Psoas muscle (tissue), 8 donors: ENCODE measurements around the gene WDR44. TPM values are rescaled to one million over a fixed set of nuclear protein-coding genes. Genes with fewer than 3 reads are reported as not detected.
"Not testable (repeated sequence)": the region's sequence is repeated elsewhere in the genome, so short reads cannot be mapped to it uniquely, and the experiment has no call there.

Experiments
- ATAC-seq, 4 donors: fragments of 200-7000 bp; cut with Tn5 transposase; one replicate each; pipeline ENCODE4 v1.9.1; 2020; ENCODE audit warnings: moderate library complexity in 3 of 4, mild to moderate bottlenecking in 2 of 4
- DNase-seq, 2 donors: peaks; one replicate each; pipeline ENCODE4 v3.0.0-alpha.2; 2020
- H3K27ac ChIP-seq: fragments of 200-600 bp; one replicate; pipeline ENCODE4 v1.8.0; 2022
- H3K27me3 ChIP-seq, 3 donors: fragments of 200-600 bp in 1 of 3; one replicate each; pipeline versions ENCODE4 v1.6.1 to v1.8.0; 2013 to 2022; ENCODE audit warnings: low read length in 2 of 3, mild to moderate bottlenecking in 2 of 3, moderate library complexity in 1 of 3; ENCODE audit not compliant: insufficient read depth in 3 of 3
- H3K36me3 ChIP-seq, 2 donors: fragments of 200-600 bp in 1 of 2; one replicate each; pipeline versions ENCODE4 v1.6.1 to v1.8.0; 2013 to 2022; ENCODE audit warnings: low read depth in 1 of 2, mild to moderate bottlenecking in 1 of 2, moderate library complexity in 1 of 2; ENCODE audit not compliant: insufficient read depth in 1 of 2
- H3K4me1 ChIP-seq: fragments of 200-600 bp; one replicate; pipeline ENCODE4 v1.8.0; 2022
- H3K4me3 ChIP-seq: fragments of 200-600 bp; one replicate; pipeline ENCODE4 v1.8.0; 2022; ENCODE audit warnings: mild to moderate bottlenecking
- H3K9me3 ChIP-seq: fragments of 200-600 bp; one replicate; pipeline ENCODE4 v1.8.0; 2022
- WGBS, 3 donors: extraction: QIAGEN DNeasy Blood & Tissue Kit; methylation state at CpG; one replicate each; pipeline versions ENCODE4 v1.1.6 to v1.1.7; 2013; 5-methylcytosine and 5-hydroxymethylcytosine counted together
- intact Hi-C, 2 donors: fragments of 100-400 bp; cut with DNase I; formaldehyde crosslinking; loops; one replicate each; pipeline versions ENCODE4 v1.11.0 to v1.14.2; 2022
- long read RNA-seq, 2 donors: library from polyadenylated mRNA; unstranded; transcript quantifications; one replicate each; pipeline ENCODE4 v2.0.0, GENCODE V29; 2021
- polyA plus RNA-seq, 3 donors: library from polyadenylated mRNA; stranded (reverse); fragments of 200-250 nt; gene quantifications; one replicate each; pipeline ENCODE4 v1.2.3, GENCODE V29; 2013
- total RNA-seq, 4 donors: library from RNA; stranded (reverse); fragmentation: NEBNext Ultra II Directional in 2 of 4; extraction: Animal tissue kit (Norgen Biotek cat#: 25700) in 2 of 4; gene quantifications; one replicate each; pipeline versions ENCODE4 v1.2.1 to v1.2.4, GENCODE V29; 2021 to 2023
- TF ChIP-seq, protein P1 (sequence below): fragments of 200-600 bp; IDR thresholded peaks from one replicate; pipeline ENCODE4 v1.8.0; 2022; ENCODE audit warnings: antibody characterized with exemption
- donor health status: healthy with polysubstance abuse.
- donor health status: DM: no; HTN: no; CAD: no; lungs with moderate emphysema.
- donor health status: Bipolar disorder and iron deficiency.
- donor health status: healthy.
- donor health status: DM: yes; HTN: yes; CAD: no.
- donor health status: DM: no; HTN: no; CAD: no.
- donor health status: DM: no; HTN: no; CAD: no.
- donor health status: DM: yes; HTN: yes; CAD: no.

Gene WDR44
- total RNA-seq (10 to 100 TPM in 3 of 4 donors, 1 to 10 TPM in 1; 8.1 to 13.1 (median 12.1) TPM), polyA plus RNA-seq (1 to 10 TPM; 4.4 to 9.6 (median 5.1) TPM)
- long read RNA-seq, donor 1, full-length matches to known transcripts: 2 of 4 reads
- long read RNA-seq, donor 1, partial matches to known transcripts: 2 of 4 reads
- long read RNA-seq, donor 1, other reads (novel, unspliced or antisense): 0 of 4 reads
- long read RNA-seq, donor 2, full-length matches to known transcripts: 10 of 17 reads
- long read RNA-seq, donor 2, partial matches to known transcripts: 7 of 17 reads
- long read RNA-seq, donor 2, other reads (novel, unspliced or antisense): 0 of 17 reads

DNA sequence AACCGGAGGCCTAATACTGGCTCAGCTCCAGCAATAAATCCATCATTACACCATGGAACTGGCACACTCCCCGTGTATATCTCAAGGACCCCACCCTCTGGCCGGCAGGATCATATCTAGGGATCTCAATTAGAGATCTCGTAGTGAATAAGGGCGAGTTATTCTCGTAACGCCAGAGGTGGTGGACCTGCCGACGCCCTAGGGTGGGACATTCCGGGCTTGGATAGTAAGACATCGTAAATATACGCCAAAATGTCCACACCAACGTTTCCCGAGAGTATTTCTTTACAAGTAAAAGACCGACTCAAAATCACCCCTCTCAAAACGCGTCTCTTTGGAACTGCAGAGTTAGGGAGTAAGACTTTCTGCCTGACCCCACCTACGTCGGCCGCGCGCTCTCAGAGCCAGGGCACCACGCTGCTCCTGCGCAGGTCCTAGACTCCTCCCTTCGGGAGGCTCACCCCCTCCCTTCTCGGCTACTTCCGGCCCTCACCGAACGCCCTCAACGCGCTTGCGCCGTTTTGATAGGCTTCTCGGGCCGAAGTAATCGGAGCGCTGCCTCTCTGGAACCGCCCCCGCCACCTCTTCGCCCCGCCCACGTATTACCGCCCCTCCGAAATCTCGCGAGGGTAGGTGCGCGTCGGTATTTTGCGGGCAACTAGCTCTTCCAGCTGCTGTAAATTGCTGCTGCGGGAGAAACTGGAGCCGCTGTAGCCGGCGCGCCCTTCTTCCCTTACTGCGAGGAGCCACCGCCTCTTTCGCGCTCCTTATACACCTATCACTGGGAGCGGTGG lies at the start of gene WDR44:
Gene WDR44, plus strand, starts transcription at position 643 of the 794 bp plus-strand sequence. CDS start 398 bp downstream, outside the sequence.
- WGBS, 3 donors: 0 to 32% (median 0%) methylated on average over 49 to 60 of the region's 60 CpGs
- Histone ChIP-seq H3K4me1 (peaks cover 5% of the 10 kb centered on the region), H3K27me3 (no peaks in the 10 kb centered on the region), H3K4me3 (peak within 1 kb of the TSS; percentile 74), H3K9me3 (no peaks in the 10 kb centered on the region), H3K27ac (peak within 1 kb of the TSS; percentile 88), H3K36me3 (no peaks in the 10 kb centered on the region)
- intact Hi-C loops: loop anchor here in 1 of 2 donors (5.0 kb wide), 1 partner anchor 382 kb away; the partner anchor contains the start of gene IL13RA1
- peak; percentile 92 to 97 for DNase-seq
- TF ChIP-seq, protein P1, sequence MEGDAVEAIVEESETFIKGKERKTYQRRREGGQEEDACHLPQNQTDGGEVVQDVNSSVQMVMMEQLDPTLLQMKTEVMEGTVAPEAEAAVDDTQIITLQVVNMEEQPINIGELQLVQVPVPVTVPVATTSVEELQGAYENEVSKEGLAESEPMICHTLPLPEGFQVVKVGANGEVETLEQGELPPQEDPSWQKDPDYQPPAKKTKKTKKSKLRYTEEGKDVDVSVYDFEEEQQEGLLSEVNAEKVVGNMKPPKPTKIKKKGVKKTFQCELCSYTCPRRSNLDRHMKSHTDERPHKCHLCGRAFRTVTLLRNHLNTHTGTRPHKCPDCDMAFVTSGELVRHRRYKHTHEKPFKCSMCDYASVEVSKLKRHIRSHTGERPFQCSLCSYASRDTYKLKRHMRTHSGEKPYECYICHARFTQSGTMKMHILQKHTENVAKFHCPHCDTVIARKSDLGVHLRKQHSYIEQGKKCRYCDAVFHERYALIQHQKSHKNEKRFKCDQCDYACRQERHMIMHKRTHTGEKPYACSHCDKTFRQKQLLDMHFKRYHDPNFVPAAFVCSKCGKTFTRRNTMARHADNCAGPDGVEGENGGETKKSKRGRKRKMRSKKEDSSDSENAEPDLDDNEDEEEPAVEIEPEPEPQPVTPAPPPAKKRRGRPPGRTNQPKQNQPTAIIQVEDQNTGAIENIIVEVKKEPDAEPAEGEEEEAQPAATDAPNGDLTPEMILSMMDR: no peak
- peak; percentile 95 to 98 (median 96) for ATAC-seq

GRCh38 chrX:118305827-118306226 lies 40.1 kb upstream of the WDR44 start:
- DNase-seq, H3K4me3 ChIP-seq, H3K27ac ChIP-seq, H3K36me3 ChIP-seq, H3K4me1 ChIP-seq, ATAC-seq, intact Hi-C loops, H3K27me3 ChIP-seq: not testable (repeated sequence)
- H3K9me3 ChIP-seq: peaks cover 15% of the 10 kb centered on the region
- WGBS, 3 donors: 83 to 91% (median 88%) methylated on average over 2 of the region's 2 CpGs

DNA sequence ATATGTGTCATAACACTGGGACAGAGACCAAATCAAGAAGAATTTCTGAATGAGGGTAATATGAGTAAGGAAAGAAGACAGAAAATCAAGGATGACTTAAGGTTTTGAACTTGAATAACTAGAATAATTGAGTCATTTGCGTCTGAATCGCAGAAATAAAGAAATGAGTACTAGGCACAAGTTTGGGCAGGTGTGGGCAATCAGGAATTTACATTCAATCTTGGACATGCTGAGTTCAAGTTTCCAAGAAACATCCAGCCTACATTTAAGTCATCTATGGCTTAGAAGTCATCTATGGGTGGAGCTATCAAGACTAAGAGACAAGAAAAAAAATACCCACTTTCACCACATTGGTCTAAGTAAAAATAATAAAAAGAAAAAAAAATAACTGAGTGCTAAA lies 30.4 kb upstream of the WDR44 start:
- Histone ChIP-seq H3K36me3 (no peaks in the 10 kb centered on the region), H3K9me3 (no peaks in the 10 kb centered on the region), H3K4me3 (no peak overlapping the region), H3K27me3 (no peaks in the 10 kb centered on the region), H3K4me1 (no peaks in the 10 kb centered on the region), H3K27ac (no peak overlapping the region)
- TF ChIP-seq, protein P1: no peak
- intact Hi-C loops: no loop called here
- ATAC-seq (no peak), DNase-seq (no peak)
- WGBS, 3 donors: 54 to 96% (median 89%) methylated on average over 2 of the region's 2 CpGs

GRCh38 chrX:118324588-118324987 lies 21.3 kb upstream of the WDR44 start:
- no peaks in the 10 kb centered on the region for H3K36me3 ChIP-seq
- H3K27me3 ChIP-seq: no peaks in the 10 kb centered on the region
- no peak for ATAC-seq
- no peak overlapping the region for H3K4me3 ChIP-seq
- no peak overlapping the region for H3K27ac ChIP-seq
- TF ChIP-seq, protein P1: no peak
- intact Hi-C loops: no loop called here
- no peaks in the 10 kb centered on the region for H3K9me3 ChIP-seq
- WGBS, 3 donors: 65 to 93% (median 91%) methylated on average over 4 of the region's 4 CpGs
- no peaks in the 10 kb centered on the region for H3K4me1 ChIP-seq
- DNase-seq: no peak

DNA sequence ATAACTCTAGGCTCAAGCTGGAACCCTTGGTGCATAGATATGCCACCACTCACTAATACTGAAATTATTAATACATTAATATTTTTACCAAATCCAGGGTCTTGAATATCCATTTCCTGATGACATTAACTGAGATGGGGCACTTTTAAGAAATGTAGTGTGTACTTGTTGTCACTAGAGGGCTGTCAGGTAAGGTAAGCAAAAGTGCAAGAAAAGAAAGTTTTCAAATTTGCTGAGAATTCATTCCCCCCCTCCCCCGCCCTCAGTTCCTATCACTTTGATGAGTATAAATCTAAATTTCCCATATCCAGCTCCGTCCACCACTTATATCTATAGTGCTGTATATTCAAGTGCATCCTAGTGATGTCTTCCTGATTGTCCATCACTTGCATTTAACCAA lies 20.5 kb upstream of the WDR44 start:
- WGBS, 3 donors: 67 to 90% (median 85%) methylated on average over 2 of the region's 2 CpGs

More for the DNA sequence above, 20.5 kb upstream of the WDR44 start:
- ATAC-seq: no peak
- H3K4me3 ChIP-seq: no peak overlapping the region
- H3K9me3 ChIP-seq: no peaks in the 10 kb centered on the region
- H3K4me1 ChIP-seq: no peaks in the 10 kb centered on the region
- H3K27ac ChIP-seq: no peak overlapping the region
- no peak for DNase-seq
- H3K27me3 ChIP-seq: no peaks in the 10 kb centered on the region
- intact Hi-C loops: no loop called here
- H3K36me3 ChIP-seq: no peaks in the 10 kb centered on the region
- TF ChIP-seq, protein P1: no peak
